NCI-H2081 (cell line): ENCODE results near the gene A1CF.

Source experiments
- DNase-seq, 2 experiments: peaks; one replicate each; lab custom pipeline; 2025; lab: John Stamatoyannopoulos, UW

Gene A1CF

GRCh38 chr10:50861370-50861769 is 24.1 kb downstream of the A1CF start:
- DNase-seq, result no peak

- DNase-seq, result no peak
Measured at GRCh38 chr10:50857579-50857978, 27.8 kb downstream of the A1CF start.

- no peak for DNase-seq
Measured at GRCh38 chr10:50855461-50855860, 30.0 kb downstream of the A1CF start.

- no peak for DNase-seq
Measured at GRCh38 chr10:50855015-50855414, 30.4 kb downstream of the A1CF start.

- DNase-seq, result no peak
Measured at GRCh38 chr10:50853557-50853956, 31.9 kb downstream of the A1CF start.

GRCh38 chr10:50851884-50852671 is 33.3 kb downstream of the A1CF start:
- no peak for DNase-seq

- DNase-seq, result no peak
Measured at GRCh38 chr10:50850578-50851230, 34.7 kb downstream of the A1CF start.

- no peak for DNase-seq
Measured at GRCh38 chr10:50846753-50847152, 38.7 kb downstream of the A1CF start.

- no peak for DNase-seq
Measured at GRCh38 chr10:50837095-50837494, 48.3 kb downstream of the A1CF start.

GRCh38 chr10:50832171-50832751 is 53.2 kb downstream of the A1CF start:
- DNase-seq, result no peak

- no peak for DNase-seq
Measured at GRCh38 chr10:50830066-50830465, 55.4 kb downstream of the A1CF start.

GRCh38 chr10:50824782-50825181 is 60.6 kb downstream of the A1CF start:
- no peak for DNase-seq

- no peak for DNase-seq
Measured at GRCh38 chr10:50823789-50824188, 61.6 kb downstream of the A1CF start.

GRCh38 chr10:50809596-50809995 is 75.8 kb downstream of the A1CF start:
- DNase-seq, result no peak

GRCh38 chr10:50807851-50808776 is 77.3 kb downstream of the A1CF start:
- no peak for DNase-seq

- DNase-seq, result no peak
Measured at GRCh38 chr10:50805981-50806622, 79.3 kb downstream of the A1CF start.

- no peak for DNase-seq
Measured at GRCh38 chr10:50799595-50799994, 85.8 kb downstream of the A1CF start.

- DNase-seq, result no peak
Measured at GRCh38 chr10:50798297-50798696, 87.1 kb downstream of the A1CF start.

- DNase-seq, result no peak
Measured at GRCh38 chr10:50796693-50797092, 88.7 kb downstream of the A1CF start.

- no peak for DNase-seq
Measured at GRCh38 chr10:50794490-50794889, 90.9 kb downstream of the A1CF start.
